Measurements from ENCODE around the gene ING5. TPM values are rescaled to one million over a fixed set of nuclear protein-coding genes. Genes with fewer than 3 reads are reported as not detected.

ING5 gene
- total RNA-seq, 1 experiment from 2014 or later: 39.8 TPM

GRCh38 chr2:241726459-241726858 lies 24.6 kb downstream of the ING5 start:
- DNase-seq (ENCODE audit: low read depth, low spot score) (no peak), ATAC-seq (no peak)
- in situ Hi-C loops (cut with HindIII; ENCODE audit: low pct_unique_long_range_greater_than_20kb, low sequenced_read_pairs): no loop called here
- Histone ChIP-seq H3K4me3 (ENCODE audit: low read depth in 2 of 2, low read length in 2 of 2) (no peak overlapping the region), H3K4me1 (ENCODE audit: control insufficient read depth, insufficient read depth, low read length) (no peaks in the 10 kb centered on the region), H3K27me3 (ENCODE audit: control insufficient read depth, insufficient read depth, low read length) (no peaks in the 10 kb centered on the region), H3K36me3 (ENCODE audit: control insufficient read depth, insufficient read depth, low read length) (no peaks in the 10 kb centered on the region), H3K9me3 (ENCODE audit: control insufficient read depth, insufficient read depth, low read depth, low read length) (no peaks in the 10 kb centered on the region), H3K27ac (ENCODE audit: low read length) (no peak overlapping the region)
- CTCF ChIA-PET: no interaction called here
- intact Hi-C loops (cut with micrococcal nuclease; ENCODE audit: unreplicated experiment): no loop called here
- TF ChIP-seq TCF7L2 (IDR thresholded peaks at IDR 0.05; ENCODE audit: low read depth, low read length) (no peak), POLR2AphosphoS5 (IDR thresholded peaks at IDR 0.05; ENCODE audit: low read depth, low read length) (no peak), REST (IDR thresholded peaks at IDR 0.05; ENCODE audit: insufficient read depth in 1 of 2, low read depth in 2 of 2, low read length in 1 of 2) (no peak), SIN3A (IDR thresholded peaks at IDR 0.05; ENCODE audit: borderline replicate concordance, insufficient read depth, low read depth, low read length) (no peak), CTCF (IDR thresholded peaks at IDR 0.05) (no peak)
- POLR2A ChIA-PET: no interaction called here
- BruUV-seq (replicated peaks): no TSS peak

- intact Hi-C loops (cut with micrococcal nuclease; ENCODE audit: unreplicated experiment): no loop called here
- BruUV-seq (replicated peaks): TSS peak; percentile 67
Measured at GRCh38 chr2:241728000-241728399, 26.2 kb downstream of the ING5 start.

GRCh38 chr2:241728627-241729026 lies 26.8 kb downstream of the ING5 start:
- Histone ChIP-seq H3K27ac (ENCODE audit: low read length) (no peak overlapping the region), H3K27me3 (ENCODE audit: control insufficient read depth, insufficient read depth, low read length) (no peaks in the 10 kb centered on the region), H3K4me3 (ENCODE audit: low read depth in 2 of 2, low read length in 2 of 2) (no peak overlapping the region), H3K4me1 (ENCODE audit: control insufficient read depth, insufficient read depth, low read length) (no peaks in the 10 kb centered on the region), H3K36me3 (ENCODE audit: control insufficient read depth, insufficient read depth, low read length) (no peaks in the 10 kb centered on the region), H3K9me3 (ENCODE audit: control insufficient read depth, insufficient read depth, low read depth, low read length) (no peaks in the 10 kb centered on the region)
- ChIA-PET CTCF (no interaction called here), POLR2A (interaction anchor here (0.6 kb wide), 1 partner anchor 34 kb away, joined by 7 read pairs; no protein-coding TSS in a partner anchor)
- intact Hi-C loops (cut with micrococcal nuclease; ENCODE audit: unreplicated experiment) (no loop called here), in situ Hi-C loops (cut with HindIII; ENCODE audit: low pct_unique_long_range_greater_than_20kb, low sequenced_read_pairs) (no loop called here)
- DNase-seq (ENCODE audit: low read depth, low spot score) (no peak), ATAC-seq (no peak)
- TF ChIP-seq TCF7L2 (IDR thresholded peaks at IDR 0.05; ENCODE audit: low read depth, low read length): no peak
- TF ChIP-seq REST (IDR thresholded peaks at IDR 0.05; ENCODE audit: insufficient read depth in 1 of 2, low read depth in 2 of 2, low read length in 1 of 2): no peak
- TF ChIP-seq SIN3A (IDR thresholded peaks at IDR 0.05; ENCODE audit: borderline replicate concordance, insufficient read depth, low read depth, low read length): no peak
- TF ChIP-seq POLR2AphosphoS5 (IDR thresholded peaks at IDR 0.05; ENCODE audit: low read depth, low read length): no peak
- no peak for TF ChIP-seq CTCF (IDR thresholded peaks at IDR 0.05)
- BruUV-seq (replicated peaks): no TSS peak

More at GRCh38 chr2:241728000-241728399, 26.2 kb downstream of the ING5 start:
- Histone ChIP-seq H3K4me1 (ENCODE audit: control insufficient read depth, insufficient read depth, low read length) (no peaks in the 10 kb centered on the region), H3K9me3 (ENCODE audit: control insufficient read depth, insufficient read depth, low read depth, low read length) (no peaks in the 10 kb centered on the region), H3K27ac (ENCODE audit: low read length) (no peak overlapping the region), H3K27me3 (ENCODE audit: control insufficient read depth, insufficient read depth, low read length) (no peaks in the 10 kb centered on the region), H3K4me3 (ENCODE audit: low read depth in 2 of 2, low read length in 2 of 2) (no peak overlapping the region), H3K36me3 (ENCODE audit: control insufficient read depth, insufficient read depth, low read length) (no peaks in the 10 kb centered on the region)
- no peak for TF ChIP-seq POLR2AphosphoS5 (IDR thresholded peaks at IDR 0.05; ENCODE audit: low read depth, low read length)
- ATAC-seq: no peak
- in situ Hi-C loops (cut with HindIII; ENCODE audit: low pct_unique_long_range_greater_than_20kb, low sequenced_read_pairs): no loop called here
- ChIA-PET CTCF (no interaction called here), POLR2A (no interaction called here)
- no peak for DNase-seq (ENCODE audit: low read depth, low spot score)

Measured in Panc1 (cell line).